Left ventricle myocardium inferior (tissue), 1 donor: ENCODE data around the gene MAGEA3. TPM values are rescaled to one million over a fixed set of nuclear protein-coding genes. Genes with fewer than 3 reads are reported as not detected.
"Not testable (repeated sequence)": the region's sequence is repeated elsewhere in the genome, so short reads cannot be mapped to it uniquely, and the experiment has no call there.

ENCODE experiments used
- DNase-seq: peaks from one replicate; pipeline ENCODE4 v3.0.0-alpha.2; 2020
- H3K27ac ChIP-seq: fragments of 200-600 bp; replicated peaks from 2 replicates; pipeline ENCODE4 v1.8.0; 2021
- H3K27me3 ChIP-seq: fragments of 200-600 bp; 2 replicates; pipeline ENCODE4 v1.8.0; 2021; ENCODE audit warnings: low read depth
- H3K36me3 ChIP-seq: fragments of 200-600 bp; 2 replicates; pipeline ENCODE4 v1.8.0; 2021
- H3K4me1 ChIP-seq: fragments of 200-600 bp; 2 replicates; pipeline ENCODE4 v1.8.0; 2021
- H3K4me3 ChIP-seq: fragments of 200-600 bp; 2 replicates; pipeline ENCODE4 v1.8.0; 2021; ENCODE audit warnings: mild to moderate bottlenecking, moderate library complexity
- H3K9me3 ChIP-seq: fragments of 200-600 bp; replicated peaks from 2 replicates; pipeline ENCODE4 v1.8.0; 2021
- intact Hi-C: fragments of 100-400 bp; cut with micrococcal nuclease; formaldehyde crosslinking; loops from one replicate; pipeline ENCODE4 v1.11.0; 2022
- total RNA-seq: library from RNA; stranded (reverse); fragmentation: NEBNext Ultra II Directional; extraction: Animal tissue kit (Norgen Biotek cat#: 25700); gene quantifications from one replicate; pipeline ENCODE4 v1.2.1, GENCODE V29; 2021
- TF ChIP-seq, protein P1 (sequence below): fragments of 200-600 bp; IDR thresholded peaks from 2 replicates; pipeline ENCODE4 v1.8.0; 2021; ENCODE audit warnings: antibody characterized with exemption, mild to moderate bottlenecking, borderline replicate concordance
- donor health status: DM: no; HTN: yes; CAD: no; lungs with severe emphysema.

MAGEA3 gene
- total RNA-seq, 1 donor from 2014 or later: not detected

DNA sequence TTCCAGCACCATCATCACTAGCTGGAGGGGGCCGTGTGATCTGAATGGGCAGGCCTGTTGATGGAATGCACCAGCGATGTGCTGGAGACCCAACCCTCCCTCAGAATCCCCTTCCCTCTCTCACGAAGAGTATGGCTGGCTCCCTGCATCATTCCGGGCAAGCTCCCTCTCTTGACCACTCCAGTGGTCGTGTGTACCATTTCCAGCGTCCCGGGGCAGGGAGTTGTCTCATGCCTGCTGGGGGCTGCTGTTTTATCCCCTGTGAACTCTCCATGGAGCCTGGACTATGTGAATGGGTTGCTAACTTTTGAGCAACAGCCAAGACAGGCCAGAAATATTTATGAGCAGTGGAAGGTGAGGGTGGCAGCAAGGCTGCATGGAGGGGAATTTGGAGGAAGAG, 26.8 kb downstream of the MAGEA3 start:
- TF ChIP-seq, protein P1, sequence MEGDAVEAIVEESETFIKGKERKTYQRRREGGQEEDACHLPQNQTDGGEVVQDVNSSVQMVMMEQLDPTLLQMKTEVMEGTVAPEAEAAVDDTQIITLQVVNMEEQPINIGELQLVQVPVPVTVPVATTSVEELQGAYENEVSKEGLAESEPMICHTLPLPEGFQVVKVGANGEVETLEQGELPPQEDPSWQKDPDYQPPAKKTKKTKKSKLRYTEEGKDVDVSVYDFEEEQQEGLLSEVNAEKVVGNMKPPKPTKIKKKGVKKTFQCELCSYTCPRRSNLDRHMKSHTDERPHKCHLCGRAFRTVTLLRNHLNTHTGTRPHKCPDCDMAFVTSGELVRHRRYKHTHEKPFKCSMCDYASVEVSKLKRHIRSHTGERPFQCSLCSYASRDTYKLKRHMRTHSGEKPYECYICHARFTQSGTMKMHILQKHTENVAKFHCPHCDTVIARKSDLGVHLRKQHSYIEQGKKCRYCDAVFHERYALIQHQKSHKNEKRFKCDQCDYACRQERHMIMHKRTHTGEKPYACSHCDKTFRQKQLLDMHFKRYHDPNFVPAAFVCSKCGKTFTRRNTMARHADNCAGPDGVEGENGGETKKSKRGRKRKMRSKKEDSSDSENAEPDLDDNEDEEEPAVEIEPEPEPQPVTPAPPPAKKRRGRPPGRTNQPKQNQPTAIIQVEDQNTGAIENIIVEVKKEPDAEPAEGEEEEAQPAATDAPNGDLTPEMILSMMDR: no peak
- intact Hi-C loops: no loop called here
- H3K4me3 ChIP-seq: no peak overlapping the region
- no peaks in the 10 kb centered on the region for H3K4me1 ChIP-seq
- H3K27me3 ChIP-seq: no peaks in the 10 kb centered on the region
- no peak for DNase-seq
- H3K27ac ChIP-seq: no peak overlapping the region
- no peaks in the 10 kb centered on the region for H3K36me3 ChIP-seq
- H3K9me3 ChIP-seq: no peaks in the 10 kb centered on the region

DNA sequence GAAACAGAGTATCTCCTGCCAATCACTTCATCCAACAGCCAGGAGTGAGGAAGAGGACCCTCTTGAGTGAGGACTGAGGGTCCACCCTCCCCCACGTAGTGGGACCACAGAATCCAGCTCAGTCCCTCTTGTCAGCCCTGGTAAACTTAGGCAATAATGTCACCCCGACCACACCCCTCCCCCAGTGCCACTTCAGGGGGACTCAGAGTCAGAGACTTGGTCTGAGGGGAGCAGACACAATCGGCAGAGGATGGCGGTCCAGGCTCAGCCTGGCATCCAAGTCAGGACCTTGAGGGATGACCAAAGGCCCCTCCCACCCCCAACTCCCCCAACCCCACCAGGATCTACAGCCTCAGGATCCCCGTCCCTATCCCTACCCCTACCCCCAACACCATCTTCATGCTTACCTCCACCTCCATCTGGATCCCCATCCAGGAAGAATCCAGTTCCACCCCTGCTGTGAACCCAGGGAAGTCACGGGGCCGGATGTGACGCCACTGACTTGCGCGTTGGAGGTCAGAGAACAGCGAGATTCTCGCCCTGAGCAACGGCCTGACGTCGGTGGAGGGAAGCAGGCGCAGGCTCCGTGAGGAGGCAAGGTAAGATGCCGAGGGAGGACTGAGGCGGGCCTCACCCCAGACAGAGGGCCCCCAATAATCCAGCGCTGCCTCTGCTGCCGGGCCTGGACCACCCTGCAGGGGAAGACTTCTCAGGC, 34.8 kb downstream of the MAGEA3 start, which contains the start of the genes CSAG1 and MAGEA12:
Gene CSAG1, minus strand, starts transcription at position 461 of the 715 bp plus-strand sequence. CDS start 1,261 bp downstream, outside the sequence.
Gene MAGEA12, plus strand, starts transcription at position 497 of the 715 bp plus-strand sequence. CDS start 2,405 bp downstream, outside the sequence.
- no peaks in the 10 kb centered on the region for H3K27me3 ChIP-seq
- H3K27ac ChIP-seq: no peak within 1 kb of the TSS
- no peak for DNase-seq
- no peaks in the 10 kb centered on the region for H3K36me3 ChIP-seq
- H3K9me3 ChIP-seq: no peaks in the 10 kb centered on the region
- H3K4me3 ChIP-seq: no peak within 1 kb of the TSS
- TF ChIP-seq, protein P1: no peak
- H3K4me1 ChIP-seq: no peaks in the 10 kb centered on the region
- intact Hi-C loops: no loop called here

DNA sequence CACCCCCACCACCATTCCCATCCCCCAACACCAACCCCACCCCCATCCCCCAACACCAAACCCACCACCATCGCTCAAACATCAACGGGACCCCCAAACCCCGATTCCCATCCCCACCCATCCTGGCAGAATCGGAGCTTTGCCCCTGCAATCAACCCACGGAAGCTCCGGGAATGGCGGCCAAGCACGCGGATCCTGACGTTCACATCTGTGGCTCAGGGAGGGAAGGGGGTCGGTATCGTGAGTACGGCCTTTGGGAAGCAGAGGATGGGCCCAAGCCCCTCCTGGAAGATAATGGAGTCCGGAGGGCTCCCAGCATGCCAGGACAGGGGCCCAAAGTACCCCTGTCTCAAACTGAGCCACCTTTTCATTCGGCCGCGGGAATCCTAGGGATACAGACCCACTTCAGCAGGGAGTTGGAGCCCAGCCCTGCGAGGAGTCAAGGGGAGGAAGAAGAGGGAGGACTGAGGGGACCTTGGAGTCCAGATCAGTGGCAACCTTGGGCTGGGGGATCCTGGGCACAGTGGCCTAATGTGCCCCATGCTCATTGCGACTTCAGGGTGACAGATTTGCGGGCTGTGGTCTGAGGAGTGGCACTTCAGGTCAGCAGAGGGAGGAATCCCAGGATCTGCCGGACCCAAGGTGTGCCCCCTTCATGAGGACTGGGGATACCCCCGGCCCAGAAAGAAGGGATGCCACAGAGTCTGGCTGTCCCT, 35.7 kb downstream of the MAGEA3 start:
- H3K36me3 ChIP-seq, H3K27ac ChIP-seq, H3K4me1 ChIP-seq, H3K9me3 ChIP-seq, DNase-seq, H3K27me3 ChIP-seq, H3K4me3 ChIP-seq, intact Hi-C loops: not testable (repeated sequence)

DNA sequence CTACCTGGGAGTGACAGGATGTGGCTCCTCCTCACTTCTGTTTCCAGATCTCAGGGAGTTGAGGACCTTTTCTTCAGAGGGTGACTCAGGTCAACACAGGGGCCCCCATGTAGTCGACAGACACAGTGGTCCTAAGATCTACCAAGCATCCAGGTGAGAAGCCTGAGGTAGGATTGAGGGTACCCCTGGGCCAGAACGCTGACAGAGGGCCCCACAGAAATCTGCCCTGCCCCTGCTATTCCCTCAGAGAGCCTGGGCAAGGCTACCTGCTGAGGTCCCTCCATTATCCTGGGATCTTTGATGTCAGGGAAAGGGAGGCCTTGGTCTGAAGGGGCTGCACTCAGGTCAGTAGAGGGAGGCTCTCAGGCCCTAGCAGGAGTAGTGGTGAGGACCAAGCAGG, 36.5 kb downstream of the MAGEA3 start:
- H3K9me3 ChIP-seq: no peaks in the 10 kb centered on the region
- H3K4me1 ChIP-seq: no peaks in the 10 kb centered on the region
- H3K4me3 ChIP-seq: no peak overlapping the region
- H3K27me3 ChIP-seq: no peaks in the 10 kb centered on the region
- no peaks in the 10 kb centered on the region for H3K36me3 ChIP-seq
- no peak for DNase-seq
- TF ChIP-seq, protein P1: no peak
- H3K27ac ChIP-seq: no peak overlapping the region
- intact Hi-C loops: no loop called here

DNA sequence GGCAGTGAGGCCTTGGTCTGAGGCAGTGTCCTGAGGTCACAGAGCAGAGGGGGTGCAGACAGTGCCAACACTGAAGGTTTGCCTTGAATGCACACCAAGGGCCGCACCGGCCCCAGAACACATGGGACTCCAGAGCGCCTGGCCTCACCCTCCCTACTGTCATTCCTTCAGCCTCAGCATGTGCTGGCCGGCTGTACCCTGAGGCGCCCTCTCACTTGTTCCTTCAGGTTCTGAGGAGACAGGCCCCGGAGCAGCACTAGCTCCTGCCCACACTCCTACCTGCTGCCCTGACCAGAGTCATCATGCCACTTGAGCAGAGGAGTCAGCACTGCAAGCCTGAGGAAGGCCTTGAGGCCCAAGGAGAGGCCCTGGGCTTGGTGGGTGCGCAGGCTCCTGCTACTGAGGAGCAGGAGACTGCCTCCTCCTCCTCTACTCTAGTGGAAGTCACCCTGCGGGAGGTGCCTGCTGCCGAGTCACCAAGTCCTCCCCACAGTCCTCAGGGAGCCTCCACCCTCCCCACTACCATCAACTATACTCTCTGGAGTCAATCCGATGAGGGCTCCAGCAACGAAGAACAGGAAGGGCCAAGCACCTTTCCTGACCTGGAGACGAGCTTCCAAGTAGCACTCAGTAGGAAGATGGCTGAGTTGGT, 37.4 kb downstream of the MAGEA3 start:
- no peak overlapping the region for H3K4me3 ChIP-seq
- H3K27me3 ChIP-seq: no peaks in the 10 kb centered on the region
- H3K4me1 ChIP-seq: no peaks in the 10 kb centered on the region
- H3K36me3 ChIP-seq: no peaks in the 10 kb centered on the region
- intact Hi-C loops: no loop called here
- no peak for DNase-seq
- no peaks in the 10 kb centered on the region for H3K9me3 ChIP-seq
- TF ChIP-seq, protein P1: no peak
- H3K27ac ChIP-seq: no peak overlapping the region

DNA sequence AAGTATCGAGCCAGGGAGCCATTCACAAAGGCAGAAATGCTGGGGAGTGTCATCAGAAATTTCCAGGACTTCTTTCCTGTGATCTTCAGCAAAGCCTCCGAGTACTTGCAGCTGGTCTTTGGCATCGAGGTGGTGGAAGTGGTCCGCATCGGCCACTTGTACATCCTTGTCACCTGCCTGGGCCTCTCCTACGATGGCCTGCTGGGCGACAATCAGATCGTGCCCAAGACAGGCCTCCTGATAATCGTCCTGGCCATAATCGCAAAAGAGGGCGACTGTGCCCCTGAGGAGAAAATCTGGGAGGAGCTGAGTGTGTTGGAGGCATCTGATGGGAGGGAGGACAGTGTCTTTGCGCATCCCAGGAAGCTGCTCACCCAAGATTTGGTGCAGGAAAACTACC, 37.9 kb downstream of the MAGEA3 start:
- H3K9me3 ChIP-seq, H3K27me3 ChIP-seq, H3K27ac ChIP-seq, H3K4me1 ChIP-seq, DNase-seq, H3K36me3 ChIP-seq, H3K4me3 ChIP-seq, intact Hi-C loops: not testable (repeated sequence)
